Activated naive CD4-positive, alpha-beta T cell treated with anti-CD3 and anti-CD28 coated beads, Interleukin-2, amount 50 U/mL, for 72 hours (primary cell): Measurements from ENCODE around the gene ISOC2. TPM values are rescaled to one million over a fixed set of nuclear protein-coding genes. Genes with fewer than 3 reads are reported as not detected.
"Not testable (repeated sequence)": the region's sequence is repeated elsewhere in the genome, so short reads cannot be mapped to it uniquely, and the experiment has no call there.

Experiments used
- ATAC-seq, 2 donors: fragments of 150-1000 bp; cut with Tn5 transposase; 2 replicates each; pipeline ENCODE4 v1.10.0; 2021; ENCODE audit warnings: mild to moderate bottlenecking in 2 of 2, moderate library complexity in 2 of 2
- DNase-seq, 2 donors: peaks; one replicate each; pipeline ENCODE4 v3.0.0; 2021 to 2022; ENCODE audit warnings: low spot score in 2 of 2
- H3K27ac Mint-ChIP-seq, 2 donors: one replicate each; pipeline ENCODE4 v1.8.0; 2022; ENCODE audit warnings: mild to moderate bottlenecking in 2 of 2, mixed read lengths in 2 of 2
- H3K36me3 Mint-ChIP-seq, 2 donors: one replicate each; pipeline ENCODE4 v1.8.0; 2022; ENCODE audit warnings: mixed read lengths in 2 of 2
- H3K9me3 Mint-ChIP-seq, 2 donors: one replicate each; pipeline ENCODE4 v1.8.0; 2022; ENCODE audit warnings: mixed read lengths in 2 of 2
- total RNA-seq, 2 donors: library from RNA; stranded (reverse); gene quantifications; one replicate each; pipeline ENCODE4 v1.2.3, GENCODE V29; 2022

The ISOC2 gene
- total RNA-seq, 2 donors from 2014 or later = 22.1 to 41.5 TPM

- Mint-ChIP-seq H3K36me3 (peaks cover 7 to 11% of the 10 kb centered on the region in 2 donors), H3K27ac (no peak overlapping the region), H3K9me3 (no peaks in the 10 kb centered on the region)
- ATAC-seq = no peak
- no peak for DNase-seq
These were observed 20.1 kb downstream of the ISOC2 start for GRCh38 chr19:55441319-55441691.

- Mint-ChIP-seq H3K9me3 (no peaks in the 10 kb centered on the region), H3K27ac (no peak overlapping the region), H3K36me3 (peaks cover 7 to 11% of the 10 kb centered on the region in 2 donors)
- ATAC-seq (peak in 1 of 2 donors; percentile 49), DNase-seq (no peak)
These were observed 20.9 kb downstream of the ISOC2 start for GRCh38 chr19:55440411-55441105.

GRCh38 chr19:55439052-55439451 is 22.4 kb downstream of the ISOC2 start:
- Mint-ChIP-seq H3K9me3 (no peaks in the 10 kb centered on the region), H3K36me3 (peaks cover 7 to 11% of the 10 kb centered on the region in 2 donors), H3K27ac (no peak overlapping the region)
- no peak for ATAC-seq
- DNase-seq = no peak

- Mint-ChIP-seq H3K27ac (no peak overlapping the region), H3K9me3 (no peaks in the 10 kb centered on the region), H3K36me3 (peaks cover 7 to 11% of the 10 kb centered on the region in 2 donors)
- ATAC-seq (peak in 1 of 2 donors; percentile 24), DNase-seq (no peak)
These were observed 24.0 kb downstream of the ISOC2 start for GRCh38 chr19:55437410-55437809.

- Mint-ChIP-seq H3K27ac (no peak overlapping the region), H3K9me3 (no peaks in the 10 kb centered on the region), H3K36me3 (peaks cover 7 to 11% of the 10 kb centered on the region in 2 donors)
- ATAC-seq (no peak), DNase-seq (no peak)
These were observed 24.6 kb downstream of the ISOC2 start for GRCh38 chr19:55436847-55437246.

GRCh38 chr19:55435020-55435419 is 26.4 kb downstream of the ISOC2 start:
- no peak for DNase-seq
- H3K36me3 Mint-ChIP-seq = peaks cover 0 to 9% of the 10 kb centered on the region in 2 donors
- peaks cover 0 to 7% of the 10 kb centered on the region in 2 donors for H3K9me3 Mint-ChIP-seq
- ATAC-seq = no peak
- no peak overlapping the region for H3K27ac Mint-ChIP-seq

GRCh38 chr19:55434356-55434919 is 27.0 kb downstream of the ISOC2 start:
- Mint-ChIP-seq H3K27ac (no peak overlapping the region), H3K36me3 (peaks cover 0 to 9% of the 10 kb centered on the region in 2 donors), H3K9me3 (peaks cover 0 to 7% of the 10 kb centered on the region in 2 donors)
- DNase-seq (no peak), ATAC-seq (no peak)

GRCh38 chr19:55433292-55433691 is 28.1 kb downstream of the ISOC2 start:
- no peak for DNase-seq
- Mint-ChIP-seq H3K36me3 (peaks cover 0 to 9% of the 10 kb centered on the region in 2 donors), H3K9me3 (peaks cover 0 to 7% of the 10 kb centered on the region in 2 donors), H3K27ac (no peak overlapping the region)
- ATAC-seq = no peak

- peaks cover 0 to 7% of the 10 kb centered on the region in 2 donors for H3K9me3 Mint-ChIP-seq
- no peak overlapping the region for H3K27ac Mint-ChIP-seq
- DNase-seq (no peak), ATAC-seq (no peak)
- H3K36me3 Mint-ChIP-seq = peaks cover 0 to 9% of the 10 kb centered on the region in 2 donors
These were observed 29.0 kb downstream of the ISOC2 start for GRCh38 chr19:55432241-55432959.

- Mint-ChIP-seq H3K36me3 (peaks cover 0 to 9% of the 10 kb centered on the region in 2 donors), H3K9me3 (peaks cover 0 to 7% of the 10 kb centered on the region in 2 donors), H3K27ac (no peak overlapping the region)
- no peak for DNase-seq
- ATAC-seq = no peak
These were observed 30.3 kb downstream of the ISOC2 start for GRCh38 chr19:55431183-55431582.

GRCh38 chr19:55426042-55426441 is 35.4 kb downstream of the ISOC2 start:
- H3K9me3 Mint-ChIP-seq = peaks cover 0 to 1% of the 10 kb centered on the region in 2 donors
- H3K27ac Mint-ChIP-seq = no peak overlapping the region
- no peak for DNase-seq
- peaks cover 0 to 4% of the 10 kb centered on the region in 2 donors for H3K36me3 Mint-ChIP-seq
- ATAC-seq = no peak

GRCh38 chr19:55424518-55424917 is 36.9 kb downstream of the ISOC2 start:
- Mint-ChIP-seq H3K27ac (no peak overlapping the region), H3K9me3 (no peaks in the 10 kb centered on the region), H3K36me3 (no peaks in the 10 kb centered on the region)
- no peak for DNase-seq
- ATAC-seq = no peak

GRCh38 chr19:55423225-55424005 is 38.0 kb downstream of the ISOC2 start:
- H3K27ac Mint-ChIP-seq = no peak overlapping the region
- DNase-seq = no peak
- no peaks in the 10 kb centered on the region for H3K9me3 Mint-ChIP-seq
- H3K36me3 Mint-ChIP-seq = no peaks in the 10 kb centered on the region
- ATAC-seq = no peak

- peak in 1 of 2 donors; percentile 44 for ATAC-seq
- DNase-seq, H3K36me3 Mint-ChIP-seq, H3K9me3 Mint-ChIP-seq, H3K27ac Mint-ChIP-seq: not testable (repeated sequence)
These were observed 40.2 kb downstream of the ISOC2 start for GRCh38 chr19:55421281-55421680.

GRCh38 chr19:55419624-55420236 is 41.7 kb downstream of the ISOC2 start:
- Mint-ChIP-seq H3K27ac (peak overlapping the region in 1 of 2 donors; percentile 48), H3K9me3 (no peaks in the 10 kb centered on the region), H3K36me3 (no peaks in the 10 kb centered on the region)
- DNase-seq (no peak), ATAC-seq (no peak)

- Mint-ChIP-seq H3K9me3 (no peaks in the 10 kb centered on the region), H3K27ac (no peak overlapping the region), H3K36me3 (no peaks in the 10 kb centered on the region)
- DNase-seq (no peak), ATAC-seq (no peak)
These were observed 42.3 kb downstream of the ISOC2 start for GRCh38 chr19:55419103-55419502.
